Measurements from ENCODE around the gene EFCAB9.

EFCAB9 gene

DNA sequence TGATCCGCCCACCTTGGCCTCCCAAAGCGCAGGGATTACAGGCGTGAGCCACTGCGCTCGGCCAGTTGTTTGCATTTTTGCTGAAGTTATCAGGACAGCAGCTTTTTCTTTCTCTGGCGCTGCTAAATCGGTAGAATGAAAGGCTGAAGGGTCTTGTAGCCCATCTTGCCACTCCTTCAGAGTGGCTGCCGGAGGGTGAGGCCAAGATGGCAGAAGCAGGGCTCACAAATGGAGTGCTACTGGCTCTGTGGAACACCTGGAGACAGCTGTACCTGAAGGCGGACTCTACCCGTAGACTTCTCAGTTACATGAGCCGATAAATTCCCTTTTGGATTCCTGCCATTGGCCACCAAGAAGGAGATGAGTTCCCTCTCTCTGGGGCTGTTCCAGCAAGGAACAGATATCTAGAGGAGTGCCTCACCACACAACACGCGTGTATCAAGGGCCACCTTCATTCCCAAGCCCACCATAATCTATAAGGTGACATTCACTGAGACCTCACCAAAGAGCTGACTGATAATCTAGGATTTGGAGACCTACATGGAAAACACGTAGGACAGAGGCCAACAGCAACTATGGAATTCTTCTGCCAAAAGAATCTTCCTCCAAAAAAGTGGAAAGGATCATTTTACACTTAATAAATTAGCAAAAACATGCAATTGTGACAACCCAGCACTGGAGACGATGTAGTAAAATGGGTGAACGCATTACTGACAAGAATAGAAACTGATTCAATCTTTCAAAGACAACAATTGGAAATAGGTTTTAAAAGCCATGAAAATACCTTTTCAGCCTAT, 27.7 kb upstream of the EFCAB9 start:
- DNase-seq (ENCODE audit: low read depth, low spot score), result no peak

DNA sequence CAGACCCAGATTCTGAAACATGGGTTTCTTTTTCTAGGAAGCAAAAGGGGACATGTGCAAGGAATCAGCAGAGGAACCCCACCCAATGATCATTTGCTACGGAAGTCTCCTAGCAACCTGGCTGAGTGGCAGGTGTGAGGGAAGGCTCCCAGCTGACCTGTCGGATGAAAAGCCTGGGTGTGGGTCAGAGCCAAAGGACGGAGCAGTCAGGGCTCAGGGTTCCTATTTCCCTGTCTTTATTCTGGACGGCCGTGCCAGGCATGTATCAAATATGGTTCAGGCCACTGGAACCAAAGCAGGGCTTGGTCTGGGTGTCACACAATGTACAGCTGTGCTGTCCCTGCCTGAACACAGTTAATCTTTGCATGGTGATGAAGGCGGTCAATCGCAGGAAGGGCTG, 26.1 kb upstream of the EFCAB9 start:
- DNase-seq (ENCODE audit: low read depth, low spot score), result no peak

DNA sequence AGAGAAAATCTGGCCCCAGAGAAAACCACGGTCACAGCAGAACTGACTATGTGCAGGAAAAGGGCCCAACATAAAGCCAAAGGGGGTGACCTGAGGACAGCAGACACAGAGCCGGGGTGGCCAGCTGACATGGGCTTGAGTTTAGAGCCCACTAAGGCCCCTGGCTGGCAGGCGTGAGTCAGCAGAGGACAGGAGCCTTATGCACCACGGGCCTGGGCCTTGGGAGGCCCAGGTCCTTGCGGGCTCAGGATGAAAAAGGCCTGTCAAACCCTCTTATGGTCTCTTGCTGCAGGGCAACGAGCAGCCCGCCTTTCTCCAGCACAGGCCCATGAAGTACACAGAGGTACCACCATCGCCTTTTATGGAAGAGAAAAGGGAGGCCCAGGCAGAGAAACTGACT, 25.7 kb upstream of the EFCAB9 start:
- DNase-seq (ENCODE audit: low read depth, low spot score), result no peak

DNA sequence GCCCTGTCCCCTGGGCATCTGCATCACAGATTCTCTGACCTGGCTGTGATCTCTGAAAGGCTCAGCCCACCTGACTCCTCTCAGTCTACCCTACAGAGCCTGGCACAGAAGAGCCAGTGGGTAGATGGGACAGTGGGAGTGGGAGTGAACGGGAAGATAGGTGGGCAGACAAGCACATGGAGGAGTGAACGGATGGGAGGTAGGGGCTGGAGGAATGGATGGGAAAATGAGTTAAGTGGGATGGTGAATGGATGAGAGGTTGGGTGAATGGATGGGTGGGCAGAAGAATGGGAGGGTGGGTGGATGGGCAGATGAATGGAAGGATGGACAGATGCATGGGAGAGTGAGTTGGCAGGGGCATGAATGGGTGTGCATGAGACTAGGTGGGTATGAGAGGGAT, 24.8 kb upstream of the EFCAB9 start:
- DNase-seq (ENCODE audit: low read depth, low spot score), result no peak

DNA sequence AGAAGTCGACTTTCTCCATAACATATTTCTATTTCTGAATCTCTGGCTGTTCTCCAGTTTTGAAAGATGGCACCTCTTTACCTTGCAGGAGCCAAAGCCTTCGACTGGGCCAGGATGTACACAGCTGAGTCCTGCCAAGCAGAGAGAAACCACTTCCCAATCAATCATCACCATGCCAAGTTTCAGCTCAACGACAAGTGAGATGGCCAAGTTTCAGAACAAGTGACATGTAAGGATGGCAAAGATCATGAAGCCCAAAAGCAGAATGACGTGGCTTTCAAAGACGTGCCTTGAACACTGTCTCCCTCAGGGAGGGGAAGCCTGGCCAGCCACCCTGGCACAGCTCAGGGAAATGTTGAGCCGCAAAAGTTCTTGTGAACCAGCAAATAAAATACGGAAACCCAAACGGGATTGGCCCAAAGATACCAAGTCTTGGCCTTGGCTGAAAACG, 23.7 kb upstream of the EFCAB9 start:
- no peak for DNase-seq (ENCODE audit: low read depth, low spot score)

DNA sequence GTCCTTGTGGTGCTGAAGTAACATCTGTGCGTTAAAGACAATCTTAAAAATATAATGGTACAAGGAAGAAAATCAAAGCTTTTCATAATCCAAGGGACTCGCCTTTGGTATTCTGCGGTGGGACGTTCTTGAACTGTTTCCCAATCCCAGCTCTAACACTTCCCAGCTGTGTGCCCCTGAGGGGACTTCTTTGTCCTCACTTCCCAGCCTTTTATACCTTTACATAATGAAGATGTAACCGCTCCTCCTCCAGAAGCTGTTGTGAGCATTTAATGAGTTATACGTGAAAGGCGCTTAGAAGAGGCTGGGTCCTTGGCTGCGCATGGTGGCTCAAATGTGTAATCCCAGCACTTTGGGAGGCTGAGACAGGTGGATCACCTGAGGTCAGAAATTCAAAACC, 22.9 kb upstream of the EFCAB9 start:
- no peak for DNase-seq (ENCODE audit: low read depth, low spot score)

DNA sequence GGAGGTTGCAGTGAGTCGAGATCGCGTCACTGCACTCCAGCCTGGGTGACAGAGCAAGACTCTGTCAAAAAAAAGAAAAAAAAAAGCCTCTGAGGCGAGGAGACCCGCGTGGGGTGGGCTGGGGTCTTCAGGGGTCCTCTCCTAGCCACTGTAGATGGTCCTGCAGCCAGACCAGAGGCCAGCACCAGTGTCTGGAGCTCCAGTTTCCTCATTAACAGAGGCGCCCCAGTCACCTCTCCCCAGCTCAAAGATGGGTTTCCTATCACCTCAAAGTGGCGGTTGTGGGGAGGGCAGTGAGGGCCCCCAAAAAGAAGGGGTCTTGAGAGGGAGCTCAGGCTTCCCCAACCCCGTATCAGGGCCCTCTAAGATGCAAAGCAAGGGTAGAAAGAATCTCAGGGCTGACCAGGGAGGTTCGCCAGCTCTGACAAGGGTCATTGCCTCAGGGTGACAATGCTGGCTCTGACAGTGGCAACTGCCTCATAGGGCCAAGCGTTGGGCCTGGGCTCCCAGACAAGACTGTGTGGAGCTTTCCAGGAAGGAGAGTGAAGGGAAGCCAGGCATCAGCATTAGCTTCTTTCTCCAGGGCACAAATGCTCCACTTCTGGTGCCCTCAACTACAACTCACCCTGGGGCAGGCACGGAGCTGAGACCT, 20.9 kb upstream of the EFCAB9 start:
- no peak for DNase-seq (ENCODE audit: low read depth, low spot score)

DNA sequence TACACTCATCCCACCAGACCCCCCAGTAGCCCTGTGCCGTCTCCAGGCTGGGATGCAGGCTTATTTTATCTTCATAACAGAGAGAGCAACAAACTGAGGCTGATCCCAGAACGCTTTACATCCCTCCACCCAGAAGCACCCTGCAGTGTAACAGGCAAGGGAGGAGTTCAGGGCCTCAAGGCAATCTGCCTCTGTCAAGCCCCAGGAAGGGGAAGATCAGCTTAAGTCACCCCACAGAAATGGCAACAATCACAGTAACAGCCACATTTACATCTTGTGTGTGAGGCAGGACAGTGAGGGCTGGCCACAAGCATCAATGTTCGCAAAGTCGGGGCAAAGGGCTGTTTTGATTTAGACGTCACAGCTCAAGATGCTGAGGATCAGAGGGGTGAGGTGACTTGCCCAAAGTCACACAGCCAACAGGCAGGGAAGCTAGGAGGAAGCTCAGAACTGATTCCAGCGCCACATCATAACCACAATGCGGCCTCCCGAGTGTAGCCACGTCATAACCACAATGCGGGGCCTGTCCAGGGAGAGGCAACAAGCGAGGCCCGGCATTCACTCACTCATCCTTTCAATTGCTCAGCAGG, 20.3 kb upstream of the EFCAB9 start:
- no peak for DNase-seq (ENCODE audit: low read depth, low spot score)

DNA sequence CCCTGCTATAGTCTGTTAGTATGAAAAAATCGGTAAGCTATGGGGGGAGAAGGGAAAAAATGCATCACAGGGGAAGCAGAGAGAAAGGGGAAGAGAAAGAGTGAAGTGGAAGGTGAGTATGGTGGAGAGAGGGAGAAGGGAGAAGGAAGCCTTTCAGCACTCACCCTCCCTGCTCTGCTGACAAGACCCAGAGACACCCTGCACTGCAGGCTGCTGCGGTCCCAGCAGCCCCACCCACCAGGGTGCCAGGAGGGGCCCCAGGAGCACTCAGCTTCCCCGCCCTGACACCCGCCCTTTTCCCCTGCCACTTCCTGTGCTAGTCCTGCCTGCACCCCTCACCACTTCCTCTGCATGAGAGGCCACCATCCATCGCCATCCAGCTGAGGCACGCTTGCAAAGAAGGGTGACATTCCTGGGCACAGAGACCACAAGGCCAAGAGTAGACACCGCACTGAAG, 18.7 kb upstream of the EFCAB9 start:
- DNase-seq (ENCODE audit: low read depth, low spot score), result no peak

DNA sequence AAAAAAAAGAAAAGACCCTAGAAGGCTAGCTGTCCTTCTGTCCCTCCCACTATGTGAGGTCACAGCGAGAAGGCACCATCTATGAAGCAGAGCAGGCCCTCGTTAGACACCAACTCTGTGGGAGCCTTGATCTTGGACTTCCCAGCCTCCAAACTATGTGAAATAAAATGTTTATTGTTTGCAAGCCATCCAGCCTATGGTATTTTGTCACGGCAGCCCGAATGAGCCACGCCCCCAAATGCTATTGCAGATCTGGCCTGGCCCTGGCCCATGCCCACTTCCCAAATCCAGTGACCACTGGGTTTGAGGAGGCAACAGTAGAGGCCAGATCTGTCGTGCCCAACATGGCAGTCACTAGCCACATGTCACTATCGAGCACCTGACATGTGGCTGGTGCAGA, 16.8 kb upstream of the EFCAB9 start:
- DNase-seq (ENCODE audit: low read depth, low spot score), result no peak

DNA sequence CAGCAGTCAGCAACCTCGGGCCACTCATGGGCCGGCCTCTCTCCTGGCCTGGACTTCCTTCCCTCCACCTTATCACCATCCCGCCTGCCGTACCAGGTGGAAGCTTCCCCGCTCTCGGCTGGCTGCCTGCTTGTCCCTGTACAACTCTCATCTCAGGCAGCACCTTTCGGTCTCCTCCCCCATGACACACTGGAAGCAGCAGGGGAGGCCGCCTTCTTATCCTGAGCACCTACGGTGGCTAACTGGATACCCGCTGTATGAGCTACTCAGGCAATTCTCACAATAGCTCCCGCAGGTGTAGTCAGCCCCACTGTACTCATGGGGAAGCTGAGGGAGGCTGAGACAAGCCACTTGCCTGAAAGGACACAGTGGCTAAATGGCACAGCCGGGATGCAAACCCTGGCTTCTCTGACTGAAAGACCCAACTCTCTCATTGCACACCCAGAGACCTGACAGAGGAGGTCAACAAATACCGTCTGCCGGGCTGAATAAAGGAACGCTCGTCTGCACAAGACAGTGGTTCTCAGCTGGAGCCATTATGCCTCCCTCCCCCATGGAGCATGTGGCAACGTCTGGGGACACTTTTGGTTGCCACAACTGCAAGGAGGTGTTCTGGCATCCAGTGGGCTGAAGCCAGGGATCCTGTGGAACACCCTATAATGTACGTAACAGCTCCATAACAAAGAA, 15.5 kb upstream of the EFCAB9 start:
- no peak for DNase-seq (ENCODE audit: low read depth, low spot score)

DNA sequence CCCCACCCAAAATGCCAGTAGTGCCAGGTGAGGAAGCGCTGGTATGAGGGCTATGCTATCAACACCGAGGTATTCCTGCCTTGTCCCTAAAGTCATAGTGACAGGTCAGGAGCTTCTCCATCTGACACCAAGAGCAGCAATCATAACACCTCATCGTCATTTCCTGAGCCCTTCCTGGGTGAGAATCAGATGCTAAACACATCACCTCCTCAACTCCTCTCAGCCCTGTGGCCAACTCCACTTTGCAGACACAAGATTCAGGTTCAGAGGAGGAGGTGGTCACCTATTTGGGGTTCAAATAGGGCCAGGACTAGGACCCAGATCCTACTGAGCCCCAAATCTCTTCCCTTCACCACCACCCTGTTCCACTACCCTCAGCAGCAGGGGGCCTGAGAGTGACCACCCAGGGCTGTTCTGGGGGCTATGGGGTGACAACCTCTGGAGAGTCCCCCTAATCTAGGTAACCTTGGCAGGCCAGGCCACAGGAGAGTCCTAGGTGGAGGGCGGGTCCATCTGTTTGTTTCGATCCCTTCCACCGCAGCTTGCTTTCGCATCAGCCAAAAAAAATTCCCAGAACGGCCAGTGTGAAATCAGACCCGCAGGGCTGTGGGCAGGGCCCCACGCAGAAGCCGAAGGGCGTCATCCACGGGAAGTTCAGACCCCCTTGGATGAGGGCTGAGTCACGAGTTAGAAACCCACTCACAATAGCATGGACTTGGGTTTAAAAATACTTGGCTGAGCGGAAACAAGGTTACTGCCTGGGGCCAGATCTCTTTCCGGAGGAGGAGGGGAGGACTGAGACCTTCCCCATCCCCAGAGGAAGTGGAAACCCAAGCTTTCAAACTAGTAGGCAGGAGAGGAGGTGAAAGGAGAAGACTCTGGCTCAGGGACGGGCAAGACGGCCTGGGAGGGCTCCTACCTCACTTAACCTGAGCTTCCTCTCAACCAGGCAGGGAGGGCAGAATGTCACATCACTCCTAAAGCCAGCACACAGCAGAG, 14.7 kb upstream of the EFCAB9 start:
- peak; percentile 54 for DNase-seq (ENCODE audit: low read depth, low spot score)

DNA sequence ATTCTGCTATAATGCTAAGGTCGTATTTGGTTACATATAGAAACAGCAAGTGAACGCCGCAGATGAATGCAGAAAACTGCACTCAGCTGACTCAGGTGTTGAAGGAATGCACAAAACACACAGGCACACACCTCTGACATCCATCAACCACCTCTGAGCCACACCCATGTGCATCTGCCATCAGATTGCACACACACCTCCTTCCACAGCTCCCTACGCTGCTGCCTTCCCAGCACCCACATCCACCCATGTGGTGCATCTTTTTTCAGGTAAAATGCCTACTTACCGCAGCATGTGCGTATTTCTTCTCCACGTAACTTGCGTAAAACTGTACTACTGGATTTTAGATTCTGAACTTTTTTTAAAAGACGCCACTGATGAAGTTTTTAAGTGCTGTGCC, 13.0 kb upstream of the EFCAB9 start:
- DNase-seq (ENCODE audit: low read depth, low spot score), result no peak

DNA sequence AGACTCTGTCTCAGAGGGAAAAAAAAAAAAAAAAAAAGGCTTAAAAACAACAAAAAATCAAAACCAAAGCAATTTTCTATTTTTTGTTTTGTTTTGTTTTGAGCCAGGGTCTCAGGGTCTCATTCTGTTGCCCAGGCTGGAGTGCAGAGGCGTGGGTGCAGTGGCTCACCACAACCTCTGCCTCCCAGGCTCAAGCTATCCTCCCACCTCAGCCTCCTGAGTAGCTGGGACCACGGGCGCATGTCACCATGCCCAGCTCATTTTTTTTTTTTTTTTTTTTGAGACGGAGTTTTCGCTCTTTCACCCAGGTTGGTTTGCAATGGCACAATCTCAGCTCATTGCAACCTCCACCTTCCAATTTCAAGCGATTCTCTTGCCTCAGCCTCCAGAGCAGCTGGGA, 11.7 kb upstream of the EFCAB9 start:
- no peak for DNase-seq (ENCODE audit: low read depth, low spot score)

DNA sequence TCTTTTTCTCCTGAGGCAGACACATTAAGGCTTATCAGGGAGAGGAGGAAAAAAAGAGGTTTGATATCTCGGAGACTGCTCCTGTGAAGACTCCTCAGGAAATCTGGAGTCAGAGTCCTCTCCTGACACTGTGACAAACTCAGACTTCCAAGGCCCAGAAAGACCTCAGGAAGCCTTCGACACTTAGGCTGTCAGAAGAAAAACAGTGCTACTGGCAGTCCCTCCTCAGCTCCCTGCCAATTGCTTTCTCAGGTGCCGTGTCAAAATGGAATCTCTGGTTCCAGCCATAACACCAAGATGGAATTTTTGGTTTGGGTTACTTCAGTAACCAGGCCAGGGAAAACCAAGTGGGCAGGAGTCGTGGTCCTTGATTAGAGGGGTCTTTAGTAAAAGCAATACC, 10.1 kb upstream of the EFCAB9 start:
- DNase-seq (ENCODE audit: low read depth, low spot score), result no peak

DNA sequence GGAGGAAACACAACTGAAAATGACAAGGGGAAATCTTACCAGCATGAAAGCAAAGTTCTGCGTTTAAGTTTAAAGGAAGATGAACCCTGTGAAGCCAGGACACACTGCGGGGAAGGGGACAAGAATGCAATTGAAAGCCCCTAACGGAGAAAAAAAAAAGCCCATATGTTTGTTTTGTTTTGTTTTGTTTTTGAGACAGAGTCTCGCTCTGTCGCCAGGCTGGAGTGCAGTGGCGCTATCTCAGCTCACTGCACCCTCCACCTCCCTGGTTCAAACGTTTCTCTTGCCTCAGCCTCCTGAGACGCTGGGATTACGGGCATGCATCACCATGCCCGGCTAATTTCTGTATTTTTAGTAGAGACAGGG, 8.9 kb upstream of the EFCAB9 start:
- no peak for DNase-seq (ENCODE audit: low read depth, low spot score)

DNA sequence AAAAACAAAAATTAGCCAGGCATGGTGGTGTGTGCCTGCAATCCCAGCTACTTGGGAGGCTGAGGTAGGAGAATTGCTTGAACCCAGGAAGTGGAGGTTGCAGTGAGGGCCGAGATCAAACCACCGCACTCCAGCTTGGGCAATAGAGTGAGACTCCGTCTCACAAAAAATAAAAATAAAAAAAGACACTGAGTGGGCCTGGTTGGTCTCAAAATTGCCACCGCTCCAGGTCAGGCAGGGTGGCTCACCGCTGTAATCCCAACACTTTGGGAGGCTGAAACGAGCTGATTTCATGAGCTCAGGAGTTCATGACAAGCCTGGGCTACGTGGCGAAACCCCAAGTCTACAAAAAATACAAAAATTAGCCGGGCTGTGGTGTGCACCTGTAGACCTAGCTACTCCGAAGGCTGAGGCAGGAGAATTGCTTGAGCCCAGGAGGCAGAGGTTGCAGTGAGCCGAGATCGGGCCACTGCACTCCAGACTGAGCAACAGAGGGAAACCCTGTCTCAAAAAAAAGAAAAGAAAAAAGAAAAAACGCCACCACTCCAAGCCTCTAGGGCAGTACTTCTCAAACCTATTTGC, 7.8 kb upstream of the EFCAB9 start:
- no peak for DNase-seq (ENCODE audit: low read depth, low spot score)

DNA sequence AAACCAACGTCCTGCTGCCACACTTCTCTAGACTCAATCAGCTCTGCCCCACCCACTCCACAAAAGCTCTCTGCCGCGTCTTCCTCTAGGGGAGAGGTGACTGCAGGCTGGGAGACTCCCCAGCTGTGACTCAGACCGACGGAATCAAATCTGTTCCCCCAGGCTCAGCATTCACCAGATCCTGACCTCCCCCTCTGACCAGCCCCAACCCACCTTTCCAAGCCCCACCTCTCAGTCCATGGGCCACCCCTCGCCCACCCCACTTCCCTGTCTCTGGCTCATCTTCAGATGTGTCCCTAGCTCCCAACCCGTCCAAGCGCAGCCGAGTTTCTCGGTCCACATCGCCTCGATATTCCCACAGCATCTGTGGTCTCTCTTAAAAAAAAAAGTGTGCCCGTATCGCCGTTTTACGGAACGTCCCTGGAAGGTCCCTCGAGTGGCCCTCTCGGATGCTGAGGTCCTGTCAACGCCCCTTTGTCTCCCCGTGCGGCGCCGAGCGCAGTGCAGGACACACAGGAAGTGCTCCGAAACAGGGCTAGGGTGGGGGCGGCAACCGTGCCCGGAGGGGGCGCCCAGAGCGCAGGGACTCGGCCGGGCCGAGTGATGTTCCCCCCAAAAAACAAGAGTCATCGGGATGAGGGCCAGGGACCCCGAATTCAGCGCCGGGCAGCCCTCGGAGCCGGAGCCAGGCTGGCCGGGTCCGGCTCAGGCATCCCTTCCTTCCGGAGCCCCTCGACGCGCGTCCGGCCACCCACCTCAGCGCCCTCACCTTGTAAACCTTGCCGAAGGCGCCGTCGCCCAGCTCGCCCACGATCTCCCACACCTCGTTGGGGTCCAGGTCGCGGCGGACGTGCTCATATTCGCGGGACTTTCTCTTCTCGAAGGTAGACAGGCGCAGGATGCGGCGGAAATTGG, 6.6 kb upstream of the EFCAB9 start:
- DNase-seq (ENCODE audit: low read depth, low spot score), result no peak

DNA sequence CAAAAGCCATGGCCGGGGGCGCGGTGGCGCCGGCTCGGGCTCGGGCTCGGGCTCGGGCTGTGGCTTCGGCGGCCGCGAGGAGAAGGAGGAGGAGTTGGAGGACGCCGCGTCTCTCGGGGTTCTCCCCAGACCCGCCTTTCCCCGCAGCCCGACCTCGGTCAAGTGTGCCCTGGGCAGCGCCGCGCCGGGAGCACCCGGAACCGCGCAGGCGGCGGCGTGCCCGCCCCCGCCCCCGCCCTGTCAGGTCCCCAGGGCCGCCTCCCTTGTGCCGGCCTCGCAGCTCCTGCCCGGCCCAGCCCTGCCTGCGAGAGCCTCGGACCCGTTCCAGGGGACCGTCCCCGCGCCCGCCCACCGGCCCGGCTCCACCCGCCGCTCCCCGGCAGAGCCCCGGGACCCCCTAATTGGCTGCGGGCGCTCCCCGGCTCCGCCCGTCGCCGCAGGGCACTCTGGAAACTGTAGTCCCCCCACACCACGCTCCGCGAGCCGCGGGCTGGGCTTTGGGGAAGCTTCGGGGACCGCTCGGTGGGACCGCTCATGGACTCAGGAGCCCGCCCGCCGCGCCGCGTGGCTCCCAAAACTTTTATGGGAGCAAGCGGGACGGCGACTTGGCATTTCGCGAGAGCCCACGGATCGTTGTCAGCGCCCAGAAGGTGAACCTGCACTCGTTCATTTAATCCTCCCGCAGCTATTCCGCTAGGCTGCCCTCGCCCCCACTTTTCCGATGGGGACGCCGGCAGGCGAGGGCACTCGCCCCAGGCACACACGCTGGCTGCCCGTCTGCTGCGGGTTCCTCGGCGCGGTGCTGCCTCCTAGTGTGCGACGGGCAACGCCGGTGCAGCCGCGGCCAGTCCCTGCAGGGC, 5.7 kb upstream of the EFCAB9 start, which contains the start of gene STK10:
STK10 (minus strand) TSS at position 192 of the 860 bp plus-strand sequence; CDS start at position 10, 182 bp downstream.
- peak; percentile 65 for DNase-seq (ENCODE audit: low read depth, low spot score)

Data from smooth muscle cell of the brain vasculature (primary cell).